ENCODE results near the gene ARMC12.

The ARMC12 gene

GRCh38 chr6:35736253-35736894, 458 bp upstream of the ARMC12 start:
- peak; percentile 70 to 71 for DNase-seq

- DNase-seq, result peak; percentile 74 to 83
These were observed 780 bp downstream of the ARMC12 start for GRCh38 chr6:35737413-35738211.

GRCh38 chr6:35739645-35740524, 3.1 kb downstream of the ARMC12 start:
- DNase-seq, result no peak

GRCh38 chr6:35742842-35743241, 6.0 kb downstream of the ARMC12 start:
- no peak for DNase-seq

GRCh38 chr6:35745509-35745908, 8.7 kb downstream of the ARMC12 start:
- peak; percentile 67 to 88 for DNase-seq

GRCh38 chr6:35746516-35746915, 9.7 kb downstream of the ARMC12 start:
- DNase-seq, result no peak

GRCh38 chr6:35747877-35748276, 11.0 kb downstream of the ARMC12 start:
- no peak for DNase-seq

GRCh38 chr6:35750557-35750956, 13.7 kb downstream of the ARMC12 start:
- DNase-seq, result no peak

- no peak for DNase-seq
These were observed 14.8 kb downstream of the ARMC12 start for GRCh38 chr6:35751594-35751993.

GRCh38 chr6:35752330-35752729, 15.5 kb downstream of the ARMC12 start:
- no peak for DNase-seq

GRCh38 chr6:35754452-35755277, 17.8 kb downstream of the ARMC12 start:
- peak in 1 of 2 donors; percentile 7 for DNase-seq

GRCh38 chr6:35755278-35755924, 18.6 kb downstream of the ARMC12 start:
- DNase-seq, result no peak

- peak in 1 of 2 donors; percentile 20 for DNase-seq
These were observed 20.8 kb downstream of the ARMC12 start for GRCh38 chr6:35757456-35758123.

GRCh38 chr6:35759426-35759825, 22.6 kb downstream of the ARMC12 start:
- no peak for DNase-seq

GRCh38 chr6:35765739-35766138, 28.9 kb downstream of the ARMC12 start:
- DNase-seq, result no peak

GRCh38 chr6:35769211-35769610, 32.4 kb downstream of the ARMC12 start:
- DNase-seq, result no peak

- no peak for DNase-seq
These were observed 34.5 kb downstream of the ARMC12 start for GRCh38 chr6:35771343-35771627.

GRCh38 chr6:35774116-35774794, 37.4 kb downstream of the ARMC12 start:
- DNase-seq, result no peak

GRCh38 chr6:35775031-35775430, 38.2 kb downstream of the ARMC12 start:
- DNase-seq, result no peak

- peak in 1 of 2 donors; percentile 4 for DNase-seq
These were observed 39.8 kb downstream of the ARMC12 start, which contains the start of gene CLPSL2 for GRCh38 chr6:35776364-35777215. Gene CLPSL2 (plus strand): TSS chr6:35776598. CDS start chr6:35776619, 21 bp downstream.
